Effector CD8-positive, alpha-beta T cell (primary cell): ENCODE results near the gene CACTIN.
"Not testable (repeated sequence)": the region's sequence is repeated elsewhere in the genome, so short reads cannot be mapped to it uniquely, and the experiment has no call there.

Experiments
- DNase-seq: peaks from one replicate; lab custom pipeline; 2025; lab: John Stamatoyannopoulos, UW

Gene CACTIN

DNA sequence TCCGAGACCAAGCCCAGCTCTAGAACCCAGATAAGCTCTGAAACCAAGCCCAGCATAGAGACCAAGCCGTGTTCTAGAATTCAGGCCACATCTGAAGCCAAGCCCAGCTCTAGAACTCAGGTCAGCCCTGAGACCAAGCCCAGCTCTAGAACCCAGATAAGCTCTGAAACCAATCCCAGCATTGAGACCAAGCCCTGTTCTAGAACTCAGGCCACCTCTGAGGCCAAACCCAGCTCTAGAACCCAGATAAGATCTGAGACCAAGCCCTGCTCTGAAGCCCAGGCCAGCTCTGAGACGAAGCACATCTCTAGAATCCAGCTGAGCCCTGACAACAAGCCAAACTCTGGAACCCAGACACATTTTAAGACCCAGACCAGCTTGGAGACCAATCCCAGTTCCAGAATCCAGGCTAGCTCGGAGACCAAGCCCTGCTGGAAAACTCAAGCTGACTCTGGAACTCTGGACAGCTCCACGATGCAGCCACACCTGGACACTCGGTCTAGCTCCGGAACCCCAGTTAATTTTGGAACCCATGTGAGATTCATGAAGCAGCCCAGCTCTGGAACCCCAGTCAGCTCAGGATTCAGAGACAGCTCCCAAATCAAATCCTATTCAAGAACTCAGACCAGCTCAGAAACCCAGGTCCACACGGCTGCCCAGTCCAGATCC, 35.5 kb downstream of the CACTIN start:
- no peak for DNase-seq

DNA sequence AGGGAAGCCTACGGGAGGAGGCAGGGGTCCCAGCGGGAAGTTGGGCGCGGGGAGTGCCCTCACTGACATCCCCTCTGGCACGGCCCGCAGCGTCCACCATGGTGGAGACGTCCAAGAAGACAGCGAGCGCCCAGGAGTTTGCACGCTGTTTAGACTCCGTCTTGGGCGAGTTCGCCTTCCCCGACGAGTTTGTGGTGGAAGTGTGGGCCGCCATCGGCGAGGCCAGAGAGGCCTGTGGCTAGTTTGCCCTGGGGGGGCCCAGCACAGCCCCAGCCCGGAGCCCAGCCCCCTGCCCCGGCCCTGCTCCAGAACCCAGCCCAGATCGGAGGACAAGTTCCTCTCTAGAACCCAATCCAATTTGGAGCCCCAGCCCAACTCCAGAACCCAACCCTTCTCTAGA, 36.6 kb downstream of the CACTIN start:
- no peak for DNase-seq

DNA sequence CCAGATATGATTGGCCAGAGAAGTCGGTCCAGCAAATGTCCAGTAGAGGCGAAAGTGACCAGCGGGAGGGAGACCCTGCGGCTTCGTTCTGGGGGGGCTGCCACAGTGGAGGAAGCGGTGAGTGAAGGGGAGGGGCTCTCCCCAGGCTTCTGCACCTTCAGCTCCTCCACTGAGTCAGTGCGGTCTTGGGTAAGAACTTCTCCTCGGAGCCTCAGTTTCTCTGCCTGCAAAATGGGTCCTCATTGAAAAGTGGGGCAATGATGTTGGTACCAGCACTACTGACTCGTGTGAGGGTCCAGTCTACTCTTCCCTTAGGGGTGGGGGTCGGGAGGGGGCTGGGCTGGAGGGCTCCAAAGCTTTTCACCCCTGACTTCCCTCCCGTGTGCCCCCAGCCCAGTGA, 37.2 kb downstream of the CACTIN start:
- DNase-seq, result no peak

DNA sequence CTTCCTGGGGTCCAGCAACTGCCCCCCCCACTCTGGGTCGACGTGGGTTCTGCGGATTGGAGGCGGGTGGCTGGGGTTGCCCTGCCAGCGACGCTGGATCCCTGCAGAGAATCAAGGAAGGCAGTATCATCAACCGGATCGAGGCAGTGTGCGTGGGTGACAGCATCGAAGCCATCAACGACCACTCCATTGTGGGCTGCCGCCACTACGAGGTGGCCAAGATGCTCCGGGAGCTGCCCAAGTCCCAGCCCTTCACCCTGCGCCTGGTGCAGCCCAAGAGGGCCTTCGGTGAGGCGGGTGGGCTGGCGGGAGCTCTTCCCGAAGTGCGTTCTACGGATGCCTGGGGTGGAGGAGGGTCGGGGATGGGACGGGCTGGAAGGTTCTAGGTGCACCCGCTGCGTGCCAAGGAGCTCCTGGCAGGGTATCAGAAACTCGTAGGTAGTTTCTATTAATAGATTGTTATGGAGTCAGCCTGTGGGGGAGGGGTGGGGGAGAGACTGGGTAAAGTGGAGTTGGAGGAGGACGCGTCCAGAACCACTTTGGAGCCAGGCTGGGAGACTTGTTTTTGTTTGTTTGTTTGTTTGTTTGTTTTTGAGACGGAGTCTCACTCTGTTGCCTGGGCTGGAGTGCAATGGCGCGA, 39.8 kb downstream of the CACTIN start:
- no peak for DNase-seq

DNA sequence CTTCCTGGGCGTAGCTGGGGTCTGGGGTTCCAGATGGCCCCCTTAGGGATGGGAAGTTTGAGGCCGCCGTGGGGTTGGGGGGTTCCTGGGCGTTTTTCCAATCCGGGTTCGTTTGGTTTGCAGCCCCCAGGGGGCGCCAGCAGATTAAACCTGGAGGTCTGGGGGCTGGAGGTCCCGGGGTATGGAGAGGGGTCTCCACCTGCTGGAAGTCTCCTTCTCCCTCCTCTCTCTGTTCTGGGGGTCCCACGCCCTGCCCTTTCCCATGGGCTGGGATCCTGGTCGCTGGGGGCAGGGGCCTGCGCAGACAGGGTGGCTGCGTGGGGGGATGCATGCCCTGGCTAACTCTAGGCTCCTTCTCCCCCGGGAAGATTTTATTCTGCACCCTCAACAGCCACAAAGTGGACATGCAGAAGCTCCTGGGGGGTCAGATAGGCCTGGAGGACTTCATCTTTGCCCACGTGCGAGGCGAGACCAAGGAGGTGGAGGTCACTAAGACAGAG, 40.4 kb downstream of the CACTIN start:
- peak; percentile 49 for DNase-seq

DNA sequence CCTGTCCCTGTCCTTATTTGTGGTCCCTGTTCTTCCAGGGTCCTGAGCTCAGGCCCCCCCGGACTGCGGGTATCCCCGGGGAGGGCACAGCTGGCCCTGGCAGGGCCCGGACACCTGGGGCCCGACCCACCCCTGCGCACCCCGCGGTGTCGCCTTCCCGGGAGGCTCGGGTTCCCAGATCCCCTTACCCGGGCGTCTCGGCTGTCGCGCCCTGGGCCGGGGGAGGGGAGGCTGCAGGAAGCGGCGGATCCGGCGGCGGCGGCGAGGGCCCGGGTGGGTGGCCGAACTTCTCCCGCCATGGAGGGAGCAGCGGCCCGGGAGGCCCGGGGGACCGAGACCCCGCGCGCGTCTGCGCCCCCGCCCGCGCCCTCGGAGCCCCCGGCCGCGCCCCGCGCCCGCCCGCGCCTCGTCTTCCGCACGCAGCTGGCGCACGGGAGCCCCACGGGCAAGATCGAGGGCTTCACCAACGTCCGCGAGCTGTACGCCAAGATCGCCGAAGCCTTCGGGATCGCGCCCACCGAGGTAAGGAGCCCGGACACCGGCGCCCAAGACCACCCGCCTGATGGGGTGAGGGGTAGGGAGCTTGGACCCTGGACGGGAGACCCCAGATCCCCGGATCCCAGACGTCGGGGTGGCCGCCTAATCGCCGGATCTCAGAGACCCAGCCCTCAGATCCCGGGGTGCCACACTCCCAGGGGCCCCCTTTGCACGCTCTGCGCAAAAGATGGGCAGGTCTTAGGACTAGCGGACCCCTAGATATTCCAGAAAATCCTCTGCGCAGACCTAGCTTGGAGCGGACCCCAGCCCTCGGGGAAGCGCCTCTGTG, 41.1 kb downstream of the CACTIN start, which contains the start of gene GIPC3:
TSS of gene GIPC3 (plus strand) at position 178 of the 826 bp plus-strand sequence. CDS start at position 298, 120 bp downstream.
- no peak for DNase-seq

DNA sequence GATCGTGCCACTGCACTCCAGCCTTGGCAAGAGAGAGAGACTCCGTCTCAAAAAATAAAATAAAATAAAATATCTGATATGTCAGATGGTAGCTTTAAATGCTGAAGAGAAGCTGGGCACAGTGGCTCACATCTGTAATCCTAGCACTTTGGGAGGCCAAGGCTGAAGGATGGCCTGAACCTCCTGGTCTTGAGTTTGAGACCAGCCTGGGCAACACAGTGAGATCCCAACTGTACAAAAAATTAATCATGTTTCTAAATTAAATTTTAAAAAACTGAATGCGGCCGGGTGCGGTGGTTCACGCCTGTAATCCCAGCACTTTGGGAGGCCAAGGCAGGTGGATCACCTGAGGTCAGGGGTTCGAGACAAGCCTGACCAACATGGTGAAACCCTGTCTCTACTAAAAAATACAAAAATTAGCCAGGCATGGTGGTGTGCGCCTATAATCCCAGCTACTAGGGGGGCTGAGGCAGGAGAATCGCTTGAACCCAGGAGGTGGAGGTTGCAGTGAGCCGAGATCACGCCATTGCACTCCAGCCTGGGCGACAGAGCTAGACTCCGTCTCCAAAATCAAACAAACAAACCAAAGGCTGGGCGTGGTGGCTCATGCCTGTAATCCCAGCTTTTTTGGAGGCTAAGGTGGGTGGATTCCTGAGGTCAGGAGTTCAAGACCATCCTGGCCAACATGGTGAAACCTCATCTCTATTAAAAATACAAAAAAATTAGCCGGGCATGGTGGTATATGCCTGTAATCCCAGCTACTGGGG, 42.4 kb downstream of the CACTIN start:
- DNase-seq, result not testable (repeated sequence)

DNA sequence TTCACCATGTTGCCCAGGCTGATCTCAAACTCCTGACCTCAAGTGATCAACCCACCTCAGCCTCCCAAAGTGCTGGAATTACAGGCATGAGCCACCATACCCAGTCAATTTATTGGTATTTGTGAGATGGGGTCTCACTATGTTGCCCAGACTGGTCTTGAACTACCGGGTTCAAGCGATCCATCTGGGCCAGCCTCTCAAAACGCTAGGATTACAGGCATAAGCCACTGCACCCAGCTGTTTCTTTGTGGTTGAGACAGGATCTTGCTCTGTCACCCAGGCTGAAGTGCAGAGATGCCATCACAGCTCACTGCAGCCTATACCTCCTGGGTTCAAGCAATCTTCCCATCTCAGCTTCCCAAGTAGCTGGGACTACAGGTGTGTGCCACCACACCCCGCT, 44.8 kb downstream of the CACTIN start:
- not testable (repeated sequence) for DNase-seq

DNA sequence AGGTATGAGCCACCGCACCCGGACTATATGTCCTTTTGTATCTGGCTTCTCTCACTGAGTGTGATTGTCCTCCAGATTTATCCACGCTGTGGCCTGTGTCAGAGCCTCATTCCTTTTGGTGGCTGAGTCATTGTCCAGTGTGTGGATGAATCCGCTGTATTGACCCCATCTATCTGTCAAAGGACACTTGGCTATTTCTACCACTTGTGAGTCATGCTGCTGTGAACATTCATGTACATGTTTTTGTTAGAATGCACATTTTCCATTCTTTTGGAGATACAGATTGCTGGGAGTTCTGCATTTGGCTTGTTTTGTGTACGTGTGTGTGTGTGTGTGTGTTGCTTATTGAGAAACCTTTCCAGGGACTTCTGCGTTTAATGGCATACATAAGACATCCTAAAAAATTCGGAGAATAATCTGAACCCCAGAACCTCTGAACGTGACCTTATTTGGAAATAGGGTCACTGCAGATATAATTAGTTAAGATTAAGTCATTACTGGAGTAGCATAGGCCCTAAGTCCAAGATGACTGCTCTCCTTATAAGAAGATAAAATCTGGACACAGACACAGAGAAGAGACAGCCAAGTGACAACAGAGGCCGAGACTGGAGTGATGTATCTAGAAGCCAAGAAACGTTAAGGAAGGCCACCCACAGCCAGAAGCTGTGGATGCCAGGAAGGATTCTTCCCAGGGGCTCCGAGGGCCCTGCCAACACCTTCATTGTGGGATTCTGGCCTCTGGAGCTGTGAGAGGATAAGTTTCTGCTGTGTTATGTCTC, 46.2 kb downstream of the CACTIN start:
- DNase-seq, result no peak

DNA sequence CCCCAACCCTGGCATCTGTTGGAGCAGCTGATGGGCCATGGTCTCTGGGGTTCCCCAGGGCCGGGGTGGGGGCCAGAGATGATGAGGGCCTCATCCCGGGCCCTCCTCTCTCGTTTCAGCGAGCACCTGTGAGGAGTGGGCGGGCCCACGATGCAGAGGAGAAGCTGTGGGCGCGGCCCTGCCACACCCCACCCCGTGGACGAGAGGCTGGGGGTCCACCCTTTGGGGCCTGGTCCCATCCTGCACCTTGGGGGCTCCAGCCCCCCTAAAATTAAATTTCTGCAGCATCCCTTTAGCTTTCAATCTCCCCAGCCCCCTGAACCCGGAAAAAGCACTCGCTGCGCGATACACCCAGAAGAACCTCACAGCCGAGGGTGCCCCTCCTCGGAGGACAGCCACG, 48.2 kb downstream of the CACTIN start:
- DNase-seq, result no peak

DNA sequence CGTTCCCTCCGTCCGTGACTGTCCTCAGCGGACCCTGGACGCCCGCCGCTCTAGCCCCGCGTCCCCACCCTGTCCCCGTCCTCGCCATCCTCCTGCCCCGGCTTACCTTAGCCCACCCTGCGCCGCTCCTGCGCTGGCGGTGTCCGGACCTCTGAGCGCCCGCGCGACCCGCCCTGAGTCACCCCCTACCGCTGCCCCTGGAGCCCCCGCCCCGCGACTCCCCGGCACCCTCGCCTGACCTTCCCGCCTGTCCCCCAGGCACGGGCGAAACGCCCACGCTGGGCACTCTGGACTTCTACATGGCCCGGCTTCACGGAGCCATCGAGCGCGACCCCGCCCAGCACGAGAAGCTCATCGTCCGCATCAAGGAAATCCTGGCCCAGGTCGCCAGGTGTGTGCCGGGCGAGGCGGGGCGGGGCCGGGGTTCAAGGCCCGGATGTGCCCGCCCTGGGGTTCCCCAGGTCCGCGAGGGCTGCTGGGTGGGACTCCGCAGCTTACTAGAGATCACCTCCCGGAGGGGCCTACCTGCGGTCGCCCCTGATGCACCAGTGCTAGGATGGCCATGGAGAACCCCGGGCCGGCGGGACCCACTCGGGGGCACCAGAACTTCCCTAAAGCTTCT, 48.8 kb downstream of the CACTIN start:
- no peak for DNase-seq

DNA sequence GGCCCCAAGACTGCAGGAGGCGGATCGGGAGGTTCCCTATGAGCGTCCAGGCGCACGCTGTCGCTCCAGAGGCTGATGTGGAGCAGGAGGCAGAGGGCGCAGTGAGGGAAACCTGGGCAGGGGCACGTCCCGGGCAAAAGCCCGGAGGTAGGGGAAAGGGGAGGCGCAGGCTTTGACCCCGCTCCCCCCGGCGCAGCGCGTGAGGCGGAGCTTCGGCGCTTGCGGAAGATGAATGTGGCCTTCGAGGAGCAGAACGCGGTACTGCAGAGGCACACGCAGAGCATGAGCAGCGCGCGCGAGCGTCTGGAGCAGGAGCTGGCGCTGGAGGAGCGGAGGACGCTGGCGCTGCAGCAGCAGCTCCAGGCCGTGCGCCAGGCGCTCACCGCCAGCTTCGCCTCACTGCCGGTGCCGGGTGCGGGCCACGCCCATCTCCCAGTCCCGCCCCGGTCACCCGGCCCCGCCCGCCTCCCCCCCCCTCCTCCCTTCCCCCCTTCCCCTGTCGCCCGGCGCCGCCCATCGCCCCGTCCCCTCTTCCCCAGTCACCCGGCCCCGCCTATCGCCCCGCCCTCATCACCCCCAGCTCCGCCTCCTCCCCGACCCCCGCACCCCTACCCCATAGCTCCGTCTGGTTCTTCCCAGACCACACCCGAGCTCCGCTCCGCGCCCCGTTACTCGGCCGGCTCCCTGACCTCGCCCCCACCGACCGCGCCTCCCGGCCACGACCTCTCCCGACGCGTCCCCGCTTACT, 49.7 kb downstream of the CACTIN start:
- DNase-seq, result no peak

DNA sequence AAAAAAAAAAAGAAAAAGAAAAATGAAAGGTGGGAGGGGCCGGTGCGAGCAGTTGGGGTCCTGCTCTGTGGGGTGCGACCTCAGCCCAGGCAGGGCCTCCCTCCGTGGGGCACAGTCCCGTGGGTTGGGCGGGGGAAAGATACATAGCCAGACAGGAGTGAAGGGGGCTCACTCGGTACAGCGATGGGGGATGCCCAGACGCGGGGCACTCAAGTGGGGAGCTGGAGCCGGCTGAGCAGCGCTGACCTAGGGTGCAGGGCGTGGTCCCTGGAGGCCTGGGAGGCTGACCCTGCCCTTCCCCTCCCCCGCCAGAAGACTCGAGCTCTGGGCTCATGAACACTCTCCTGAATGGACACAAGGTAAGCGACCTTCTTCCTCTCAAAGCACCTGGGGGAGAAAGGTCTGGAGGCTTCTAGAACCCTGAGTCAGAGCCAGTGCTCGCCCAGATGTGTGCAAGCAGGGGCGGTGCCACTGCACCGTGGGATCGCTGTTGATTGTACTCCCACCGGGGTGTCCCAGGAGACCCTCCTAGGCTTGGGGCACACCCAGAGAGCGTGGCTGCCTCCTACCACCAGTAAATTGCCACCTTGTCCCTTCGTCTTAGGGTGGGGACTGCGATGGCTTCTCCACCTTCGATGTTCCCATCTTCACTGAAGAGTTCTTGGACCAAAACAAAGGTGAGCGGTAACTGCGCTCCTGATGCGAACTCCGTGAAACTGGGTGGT, 50.5 kb downstream of the CACTIN start:
- DNase-seq, result no peak

DNA sequence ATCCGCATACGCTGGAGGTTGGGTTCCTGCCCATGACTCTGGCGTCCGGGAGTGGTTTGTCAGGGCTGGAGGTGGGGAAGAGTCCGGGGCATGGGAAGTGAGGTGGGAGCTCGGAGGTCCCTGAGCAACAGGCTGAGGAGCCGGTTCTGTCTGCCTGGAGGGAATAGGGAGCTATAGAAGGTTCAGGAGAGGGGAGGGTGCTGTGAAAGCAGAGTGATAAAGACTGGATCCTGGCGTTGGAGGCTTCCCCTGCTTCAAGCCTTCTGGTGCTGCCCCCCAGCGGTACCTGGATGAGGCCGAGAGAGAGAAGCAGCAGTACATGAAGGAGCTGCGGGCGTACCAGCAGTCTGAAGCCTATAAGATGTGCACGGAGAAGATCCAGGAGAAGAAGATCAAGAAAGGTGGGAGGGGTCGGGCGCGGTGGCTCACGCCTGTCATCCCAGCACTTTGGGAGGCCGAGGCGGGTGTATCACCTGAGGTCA, 51.3 kb downstream of the CACTIN start:
- DNase-seq, result no peak

DNA sequence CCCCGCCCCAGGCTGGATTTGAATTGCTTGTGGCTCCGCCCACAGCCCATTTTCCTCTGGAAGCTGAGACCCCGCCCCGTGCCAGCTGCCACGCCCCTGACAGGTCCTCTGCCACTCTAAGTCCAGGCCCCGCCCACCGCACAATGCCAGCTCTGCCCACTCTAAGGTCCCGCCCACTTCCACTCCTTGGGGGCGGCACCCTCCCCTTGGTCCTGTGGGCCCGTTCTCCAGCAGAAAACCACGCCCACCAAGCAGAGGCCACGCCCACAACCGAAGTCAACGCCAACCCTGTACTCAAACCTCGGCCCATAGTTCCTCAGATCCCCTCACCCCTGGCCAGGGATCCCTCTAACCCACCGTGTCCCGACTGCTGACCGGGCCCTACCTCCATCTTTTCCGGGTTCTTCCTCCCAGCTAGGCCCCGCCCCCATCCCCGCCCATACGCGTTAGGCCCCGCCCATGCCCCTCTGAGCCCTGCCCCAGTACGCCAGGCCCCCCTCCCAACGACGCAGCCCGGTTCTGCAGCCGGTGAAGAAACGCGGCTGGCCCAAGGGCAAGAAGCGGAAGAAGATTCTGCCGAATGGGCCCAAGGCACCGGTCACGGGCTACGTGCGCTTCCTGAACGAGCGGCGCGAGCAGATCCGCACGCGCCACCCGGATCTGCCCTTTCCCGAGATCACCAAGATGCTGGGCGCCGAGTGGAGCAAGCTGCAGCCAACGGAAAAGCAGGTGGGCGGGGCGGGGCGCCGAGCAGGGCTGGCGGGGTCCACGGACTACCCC, 52.5 kb downstream of the CACTIN start:
- DNase-seq, result peak; percentile 71

DNA sequence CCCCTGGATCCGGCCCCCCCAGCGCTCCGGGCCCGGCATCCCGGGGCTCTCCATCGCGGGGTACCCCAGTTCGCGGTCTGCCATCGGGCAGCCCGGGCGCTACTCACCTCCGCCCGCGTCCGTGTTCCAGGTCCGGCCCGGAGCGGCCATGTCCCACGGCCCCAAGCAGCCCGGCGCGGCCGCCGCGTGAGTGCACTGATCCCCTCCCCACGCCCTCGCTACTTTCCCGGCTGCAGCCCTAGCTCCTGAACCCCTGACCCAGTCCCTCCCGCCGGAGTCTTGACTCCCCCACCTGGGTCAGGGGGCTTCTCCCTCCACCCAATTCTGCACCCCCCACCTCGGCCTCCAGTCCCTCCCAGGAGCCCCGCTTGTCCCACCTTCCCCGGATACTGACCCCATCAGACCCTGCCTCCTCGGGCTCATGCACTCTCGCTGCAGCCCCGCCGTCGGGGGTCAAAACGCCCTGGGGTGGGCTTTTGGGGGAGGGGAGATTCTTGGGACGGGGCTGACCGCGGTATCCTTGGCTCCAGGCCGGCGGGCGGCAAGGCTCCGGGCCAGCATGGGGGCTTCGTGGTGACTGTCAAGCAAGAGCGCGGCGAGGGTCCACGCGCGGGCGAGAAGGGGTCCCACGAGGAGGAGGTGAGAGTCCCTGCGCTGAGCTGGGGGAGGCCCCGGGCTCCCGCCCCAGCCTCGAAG, 53.3 kb downstream of the CACTIN start:
- no peak for DNase-seq

DNA sequence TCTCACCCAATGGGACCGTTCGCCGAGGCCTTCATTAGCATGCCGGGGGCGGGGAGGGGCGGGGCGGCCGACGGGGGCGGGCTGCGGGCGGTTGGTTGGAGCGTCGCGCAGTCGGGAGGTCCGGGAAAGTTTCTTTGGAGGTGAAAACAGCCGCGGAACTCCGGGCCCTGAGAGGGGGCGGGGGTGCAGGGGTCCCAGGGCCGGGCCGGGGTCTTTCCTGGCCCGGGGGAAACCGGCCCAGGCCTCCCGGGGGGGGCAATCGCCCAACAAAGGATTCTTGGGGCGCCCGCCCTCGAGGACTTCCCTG, 53.8 kb downstream of the CACTIN start, which contains the start of gene HMG20B:
TSS of gene HMG20B (plus strand) at position 90 of the 307 bp plus-strand sequence. CDS start 366 bp downstream, outside the sequence.
- DNase-seq, result no peak
